Tibial artery (tissue), 4 donors: Measurements from ENCODE around the gene ADAM11.
A peak's percentile ranks its signal among the peaks of the same experiment; 100 is the strongest.

Experiments used
- DNase-seq, 2 donors: peaks; one replicate each; pipeline ENCODE4 v3.0.0-alpha.2; 2019
- H3K27ac ChIP-seq, 2 donors: fragments of 200-600 bp; sonication (generic) in 1 of 2; 1 replicate in 1 of 2; 2 replicates in 1 of 2; pipeline ENCODE4 v1.5.1; 2018 to 2019; ENCODE audit warnings: mild to moderate bottlenecking in 1 of 2
- H3K27me3 ChIP-seq, 2 donors: fragments of 200-600 bp; sonication (generic) in 1 of 2; one replicate each; pipeline versions ENCODE4 v1.5.1 to v1.6.0; 2016 to 2019
- H3K36me3 ChIP-seq, 3 donors: fragments of 200-600 bp; sonication (generic) in 2 of 3; one replicate each; pipeline ENCODE4 v1.5.1; 2016 to 2019; ENCODE audit warnings: mild to moderate bottlenecking in 2 of 3
- H3K4me1 ChIP-seq, 4 donors: fragments of 200-600 bp; sonication (generic) in 2 of 4; 1 replicate in 3 of 4; 2 replicates in 1 of 4; pipeline ENCODE4 v1.5.1; 2016 to 2019
- H3K4me3 ChIP-seq, 2 donors: fragments of 200-600 bp; sonication (generic) in 1 of 2; 1 replicate in 1 of 2; 2 replicates in 1 of 2; pipeline ENCODE4 v1.5.1; 2018 to 2019; ENCODE audit warnings: mild to moderate bottlenecking in 2 of 2
- H3K9me3 ChIP-seq, 3 donors: fragments of 200-600 bp; sonication (generic) in 1 of 3; one replicate each; pipeline ENCODE4 v1.5.1; 2016 to 2019
- intact Hi-C: fragments of 100-400 bp; cut with DNase I; formaldehyde crosslinking; loops from one replicate; pipeline ENCODE4 v1.15.0; 2023; ENCODE audit warnings: low total_unique reads
- TF ChIP-seq, protein P1 (sequence below), 2 experiments: fragments of 200-600 bp in 1 of 2; fragments of 450-650 bp in 1 of 2; IDR thresholded peaks; one replicate each; pipeline ENCODE4 v1.5.1; 2017 to 2019; ENCODE audit warnings: antibody characterized with exemption in 2 of 2, mild to moderate bottlenecking in 1 of 2, moderate library complexity in 1 of 2

ADAM11 gene

DNA sequence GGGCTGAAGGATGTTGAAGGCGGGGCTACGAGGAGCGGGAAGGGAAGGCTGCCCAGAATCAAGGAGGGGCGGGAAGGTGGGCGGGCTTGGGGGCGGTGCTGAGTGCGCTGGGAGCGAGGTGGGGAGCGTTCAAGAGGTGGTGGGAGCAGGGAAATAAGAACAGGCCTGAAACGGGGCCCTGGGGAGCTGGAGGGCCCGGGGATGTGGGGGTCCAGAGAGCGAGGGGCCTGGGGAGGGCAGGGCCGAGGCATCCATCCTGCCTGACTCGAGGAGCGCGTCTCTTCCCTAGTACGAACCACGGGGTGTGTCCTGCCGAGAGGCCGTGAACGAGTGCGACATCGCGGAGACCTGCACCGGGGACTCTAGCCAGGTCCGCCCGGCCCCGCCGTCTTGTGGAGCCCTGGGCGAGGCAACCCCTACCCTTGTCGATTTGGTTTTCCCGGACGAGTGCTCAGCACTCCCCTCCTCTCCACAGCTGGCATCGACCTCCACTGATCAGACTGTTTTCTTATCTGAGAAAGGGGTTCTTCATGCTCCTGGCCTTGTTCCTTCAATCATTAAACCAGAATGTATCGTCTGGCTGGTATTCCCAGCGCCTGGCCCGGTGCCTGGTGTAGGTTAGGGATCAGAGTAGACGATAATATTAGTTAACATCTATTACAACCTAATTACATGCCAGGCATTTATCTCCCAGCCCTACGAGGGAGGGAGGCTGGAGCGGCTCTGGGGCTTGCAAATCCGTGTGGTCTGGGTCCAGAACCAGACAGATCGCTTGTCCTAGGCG lies 17.2 kb downstream of the ADAM11 start:
- peaks cover 0 to 32% (median 23%) of the 10 kb centered on the region in 4 donors for H3K4me1 ChIP-seq
- TF ChIP-seq, protein P1, sequence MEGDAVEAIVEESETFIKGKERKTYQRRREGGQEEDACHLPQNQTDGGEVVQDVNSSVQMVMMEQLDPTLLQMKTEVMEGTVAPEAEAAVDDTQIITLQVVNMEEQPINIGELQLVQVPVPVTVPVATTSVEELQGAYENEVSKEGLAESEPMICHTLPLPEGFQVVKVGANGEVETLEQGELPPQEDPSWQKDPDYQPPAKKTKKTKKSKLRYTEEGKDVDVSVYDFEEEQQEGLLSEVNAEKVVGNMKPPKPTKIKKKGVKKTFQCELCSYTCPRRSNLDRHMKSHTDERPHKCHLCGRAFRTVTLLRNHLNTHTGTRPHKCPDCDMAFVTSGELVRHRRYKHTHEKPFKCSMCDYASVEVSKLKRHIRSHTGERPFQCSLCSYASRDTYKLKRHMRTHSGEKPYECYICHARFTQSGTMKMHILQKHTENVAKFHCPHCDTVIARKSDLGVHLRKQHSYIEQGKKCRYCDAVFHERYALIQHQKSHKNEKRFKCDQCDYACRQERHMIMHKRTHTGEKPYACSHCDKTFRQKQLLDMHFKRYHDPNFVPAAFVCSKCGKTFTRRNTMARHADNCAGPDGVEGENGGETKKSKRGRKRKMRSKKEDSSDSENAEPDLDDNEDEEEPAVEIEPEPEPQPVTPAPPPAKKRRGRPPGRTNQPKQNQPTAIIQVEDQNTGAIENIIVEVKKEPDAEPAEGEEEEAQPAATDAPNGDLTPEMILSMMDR (IDR thresholded peaks at IDR 0.05), result no peak
- no peak for DNase-seq

DNA sequence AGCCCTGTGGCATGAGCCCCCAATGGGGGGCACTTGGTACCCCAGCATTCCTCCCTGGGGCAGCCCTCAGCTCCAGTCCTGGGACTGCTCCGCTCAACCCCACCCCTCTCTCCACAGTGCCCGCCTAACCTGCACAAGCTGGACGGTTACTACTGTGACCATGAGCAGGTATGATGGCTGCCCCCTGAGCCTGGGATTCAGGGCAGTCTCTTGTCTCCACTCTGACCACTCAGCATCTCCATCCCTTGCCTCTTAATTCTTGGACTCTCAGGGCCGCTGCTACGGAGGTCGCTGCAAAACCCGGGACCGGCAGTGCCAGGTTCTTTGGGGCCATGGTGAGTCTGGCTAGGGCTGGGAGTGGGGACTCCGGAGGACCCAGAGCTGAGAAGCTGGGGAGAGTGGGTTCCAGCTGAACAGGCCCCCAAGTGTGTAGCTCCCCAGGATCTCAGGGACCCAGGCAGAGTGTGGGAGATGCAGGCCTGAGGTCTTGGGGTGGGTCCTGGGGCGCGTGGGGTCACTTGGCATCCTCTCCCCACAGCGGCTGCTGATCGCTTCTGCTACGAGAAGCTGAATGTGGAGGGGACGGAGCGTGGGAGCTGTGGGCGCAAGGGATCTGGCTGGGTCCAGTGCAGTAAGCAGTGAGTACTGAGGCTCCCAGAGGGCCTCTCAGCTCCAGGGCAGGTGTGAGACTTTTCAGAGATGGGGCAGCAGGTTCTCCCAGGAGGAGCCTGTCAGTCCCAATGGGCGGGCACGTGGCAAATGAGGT lies 18.0 kb downstream of the ADAM11 start:
- Histone ChIP-seq H3K27me3 (peaks cover 0 to 25% of the 10 kb centered on the region in 2 donors), H3K4me3 (no peak overlapping the region), H3K9me3 (no peaks in the 10 kb centered on the region), H3K36me3 (no peaks in the 10 kb centered on the region), H3K27ac (no peak overlapping the region), H3K4me1 (peaks cover 0 to 32% (median 28%) of the 10 kb centered on the region in 4 donors)
- intact Hi-C loops, result loop anchor here (5.0 kb wide), 1 partner anchor 245 kb away; no protein-coding TSS in a partner anchor
- TF ChIP-seq, protein P1 (IDR thresholded peaks at IDR 0.05), result no peak
- no peak for DNase-seq

More for the DNA sequence above, 17.2 kb downstream of the ADAM11 start:
- Histone ChIP-seq H3K27me3 (peaks cover 0 to 32% of the 10 kb centered on the region in 2 donors), H3K9me3 (no peaks in the 10 kb centered on the region), H3K27ac (peak overlapping the region; percentile 30 to 62), H3K36me3 (no peaks in the 10 kb centered on the region), H3K4me3 (peak overlapping the region; percentile 51 to 73)
- intact Hi-C loops, result loop anchor here (2.0 to 5.0 kb wide), 2 partner anchors 89 to 246 kb away; no protein-coding TSS in a partner anchor

DNA sequence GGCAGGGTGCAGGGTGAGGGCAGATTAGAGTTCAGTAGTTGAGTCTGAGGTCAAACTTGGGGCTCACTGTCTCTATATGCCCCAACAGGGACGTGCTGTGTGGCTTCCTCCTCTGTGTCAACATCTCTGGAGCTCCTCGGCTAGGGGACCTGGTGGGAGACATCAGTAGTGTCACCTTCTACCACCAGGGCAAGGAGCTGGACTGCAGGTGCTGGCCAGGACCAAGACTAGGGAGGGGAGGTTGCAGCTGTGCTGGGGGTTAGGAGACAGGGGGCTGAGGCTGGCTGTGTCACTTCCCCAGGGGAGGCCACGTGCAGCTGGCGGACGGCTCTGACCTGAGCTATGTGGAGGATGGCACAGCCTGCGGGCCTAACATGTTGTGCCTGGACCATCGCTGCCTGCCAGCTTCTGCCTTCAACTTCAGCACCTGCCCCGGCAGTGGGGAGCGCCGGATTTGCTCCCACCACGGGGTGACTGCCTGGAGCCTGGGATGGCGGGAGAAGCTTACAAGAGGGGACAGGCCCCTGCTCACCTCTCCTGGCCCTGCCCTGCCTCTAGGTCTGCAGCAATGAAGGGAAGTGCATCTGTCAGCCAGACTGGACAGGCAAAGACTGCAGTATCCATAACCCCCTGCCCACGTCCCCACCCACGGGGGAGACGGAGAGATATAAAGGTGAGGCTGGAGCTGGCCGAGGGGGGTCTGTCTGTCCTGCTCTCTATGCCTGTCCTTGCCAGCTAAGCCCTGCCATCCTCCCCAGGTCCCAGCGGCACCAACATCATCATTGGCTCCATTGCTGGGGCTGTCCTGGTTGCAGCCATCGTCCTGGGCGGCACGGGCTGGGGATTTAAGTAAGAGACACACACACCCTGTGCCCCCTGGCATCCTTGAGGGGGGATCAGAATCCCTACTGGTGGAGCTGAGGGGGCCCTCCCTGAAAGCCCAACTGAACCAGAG lies 18.9 kb downstream of the ADAM11 start:
- Histone ChIP-seq H3K36me3 (no peaks in the 10 kb centered on the region), H3K4me1 (peaks cover 0 to 39% (median 35%) of the 10 kb centered on the region in 4 donors), H3K4me3 (no peak overlapping the region), H3K27ac (no peak overlapping the region), H3K27me3 (peaks cover 0 to 17% of the 10 kb centered on the region in 2 donors), H3K9me3 (no peaks in the 10 kb centered on the region)
- no peak for DNase-seq
- intact Hi-C loops, result loop anchor here (5.0 kb wide), 1 partner anchor 245 kb away; no protein-coding TSS in a partner anchor
- TF ChIP-seq, protein P1 (IDR thresholded peaks at IDR 0.05), result no peak

DNA sequence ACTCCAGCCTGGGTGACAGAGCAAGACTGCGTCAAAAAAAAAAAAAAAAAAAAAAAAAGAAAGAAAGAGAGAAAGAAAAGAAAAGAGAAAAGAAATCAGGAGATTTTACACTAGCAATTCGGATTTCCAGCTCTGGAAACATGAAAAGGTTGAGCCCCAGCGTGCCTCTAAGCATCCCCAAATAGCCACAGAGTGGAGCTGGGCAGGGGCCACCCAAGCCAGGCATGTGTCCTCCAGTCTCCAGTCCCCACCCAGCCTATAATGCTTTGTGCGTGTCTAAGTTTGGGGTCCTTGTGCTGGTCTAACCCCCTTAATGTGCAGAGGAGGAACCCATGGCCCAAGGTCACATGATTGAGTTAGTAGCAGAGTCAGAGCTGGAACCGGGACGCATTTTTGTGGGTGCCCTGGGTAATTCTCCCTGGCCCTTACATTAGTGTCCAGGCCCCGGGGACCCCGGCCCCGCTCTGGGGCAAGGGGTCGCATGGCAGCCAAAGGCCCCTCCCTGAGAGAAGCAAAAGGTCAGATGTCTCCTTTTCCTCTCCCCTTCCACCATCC lies 19.9 kb downstream of the ADAM11 start:
- peak overlapping the region; percentile 35 to 53 for H3K4me3 ChIP-seq
- H3K9me3 ChIP-seq, result no peaks in the 10 kb centered on the region
- H3K36me3 ChIP-seq, result no peaks in the 10 kb centered on the region
- peaks cover 0 to 7% of the 10 kb centered on the region in 2 donors for H3K27me3 ChIP-seq
- peak overlapping the region in 1 of 2 donors; percentile 30 for H3K27ac ChIP-seq
- TF ChIP-seq, protein P1 (IDR thresholded peaks at IDR 0.05), result no peak
- DNase-seq, result no peak
- intact Hi-C loops, result loop anchor here (5.0 kb wide), 1 partner anchor 244 kb away; no protein-coding TSS in a partner anchor
- H3K4me1 ChIP-seq, result peaks cover 0 to 47% (median 35%) of the 10 kb centered on the region in 4 donors
